Transverse colon (tissue), 4 donors: Measurements from ENCODE around the gene PTPRJ. TPM values are rescaled to one million over a fixed set of nuclear protein-coding genes. Genes with fewer than 3 reads are reported as not detected.

Experiments used
- DNase-seq: peaks from one replicate; pipeline ENCODE4 v3.0.0-alpha.2; 2019
- H3K27ac ChIP-seq, 4 donors: fragments of 200-600 bp; sonication (generic); 2 replicates each; pipeline ENCODE4 v1.5.1; 2016 to 2018; ENCODE audit warnings: inconsistent platforms in 4 of 4
- H3K27me3 ChIP-seq: fragments of 200-600 bp; sonication (generic); 2 replicates; pipeline ENCODE4 v1.5.1; 2017; ENCODE audit warnings: inconsistent platforms
- H3K36me3 ChIP-seq, 4 donors: fragments of 200-600 bp; sonication (generic); 2 replicates each; pipeline ENCODE4 v1.5.1; 2017 to 2019; ENCODE audit warnings: inconsistent platforms in 4 of 4
- H3K4me1 ChIP-seq, 4 donors: fragments of 200-600 bp; sonication (generic); 2 replicates each; pipeline ENCODE4 v1.5.1; 2017 to 2020; ENCODE audit warnings: inconsistent platforms in 4 of 4
- H3K4me3 ChIP-seq, 4 donors: fragments of 200-600 bp; sonication (generic); 1 replicate in 1 of 4; 2 replicates in 3 of 4; pipeline versions ENCODE4 v1.5.1 to v1.6.1; 2017 to 2019; ENCODE audit warnings: inconsistent platforms in 4 of 4
- H3K9me3 ChIP-seq, 2 donors: fragments of 200-600 bp; sonication (generic); 2 replicates each; pipeline ENCODE4 v1.5.1; 2017 to 2019; ENCODE audit warnings: inconsistent platforms in 2 of 2
- EP300 ChIP-seq: sonication (generic); formaldehyde crosslinking; IDR thresholded peaks from one replicate; pipeline ENCODE4 v1.6.1; 2017; ENCODE audit warnings: antibody characterized with exemption, low read depth
- POLR2A ChIP-seq: fragments of 450-650 bp; IDR thresholded peaks from one replicate; pipeline ENCODE4 v1.6.1; 2016; ENCODE audit warnings: antibody characterized with exemption, mild to moderate bottlenecking, moderate library complexity
- POLR2AphosphoS5 ChIP-seq, 3 donors: sonication (generic); formaldehyde crosslinking; IDR thresholded peaks; one replicate each; pipeline ENCODE4 v1.6.1; 2016; ENCODE audit warnings: antibody characterized with exemption in 3 of 3
- WGBS, 2 donors: methylation state at CpG; one replicate each; pipeline ENCODE4 v1.1.5; 2018; ENCODE audit warnings: low coverage in 1 of 2; 5-methylcytosine and 5-hydroxymethylcytosine counted together
- in situ Hi-C, 4 donors: fragments of 200-750 bp; cut with MboI; loops; one replicate each; pipeline versions ENCODE4 v1.15.0 to v1.15.1; 2017; ENCODE audit warnings: low sequenced_read_pairs in 3 of 4, low pct_ligation_motif_present in 1 of 4, low pct_unique_long_range_greater_than_20kb in 1 of 4
- intact Hi-C: fragments of 100-400 bp; cut with DNase I; formaldehyde crosslinking; loops from one replicate; pipeline ENCODE4 v1.15.1; 2023; ENCODE audit warnings: low total_unique reads
- total RNA-seq, 4 donors: library from RNA; depleted of rRNA; stranded (reverse); fragments of >200 nt; gene quantifications; one replicate each; pipeline ENCODE4 v1.1.0, GENCODE V29; 2016
- TF ChIP-seq, protein P1 (sequence below), 5 experiments: fragments of 200-600 bp in 3 of 5; fragments of 450-650 bp in 2 of 5; sonication (generic) in 3 of 5; IDR thresholded peaks; 1 replicate in 2 of 5; 2 replicates in 3 of 5; pipeline ENCODE4 v1.5.1; 2016 to 2017; ENCODE audit warnings: antibody characterized with exemption in 5 of 5, inconsistent platforms in 3 of 5, mild to moderate bottlenecking in 2 of 5, moderate library complexity in 1 of 5

Gene PTPRJ
- total RNA-seq, 4 donors from 2014 or later, result 25.3 to 40.8 (median 31.7) TPM

DNA sequence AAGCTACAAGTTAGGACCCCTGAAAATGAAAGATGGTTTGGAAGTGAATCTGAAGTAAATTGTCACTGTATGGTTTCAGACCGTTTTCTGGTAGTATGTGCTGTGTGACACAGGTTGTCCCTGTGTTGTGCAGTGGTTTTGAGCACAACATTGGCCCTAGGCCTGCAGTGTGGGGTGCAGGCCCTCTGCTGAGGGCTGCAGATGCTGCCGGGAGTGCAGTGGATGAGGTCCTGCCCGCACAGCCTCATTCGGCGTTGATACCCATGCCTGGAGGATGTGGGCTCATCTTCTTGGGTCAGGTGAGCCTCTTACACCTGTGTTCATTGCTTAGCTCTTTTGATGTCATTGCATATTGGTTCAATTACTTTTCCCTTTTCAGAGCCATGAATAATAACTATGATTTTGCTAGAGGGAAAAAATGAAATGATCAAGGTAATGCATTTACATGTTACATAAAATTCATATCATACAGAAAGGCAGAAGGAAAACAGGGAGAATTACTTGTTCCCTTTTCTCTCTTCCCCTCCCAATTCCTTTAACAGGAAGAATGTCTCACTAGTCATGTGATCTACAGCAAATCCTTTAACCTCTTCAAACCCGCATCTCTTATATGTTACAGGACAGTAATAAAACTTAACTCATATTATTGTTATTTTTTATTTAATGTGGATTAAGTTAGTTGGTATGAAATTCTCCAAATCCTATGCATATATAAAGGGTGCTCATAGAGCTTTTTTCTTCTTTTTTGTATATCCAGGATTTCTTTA lies 48.7 kb downstream of the PTPRJ start:
- in situ Hi-C loops (no loop called here), intact Hi-C loops (no loop called here)
- H3K27me3 ChIP-seq, result no peaks in the 10 kb centered on the region
- WGBS, 2 donors, result 70 to 100% methylated on average over 2 to 6 of the region's 6 CpGs
- no peak for TF ChIP-seq EP300
- no peak for TF ChIP-seq POLR2A
- TF ChIP-seq, protein P1, sequence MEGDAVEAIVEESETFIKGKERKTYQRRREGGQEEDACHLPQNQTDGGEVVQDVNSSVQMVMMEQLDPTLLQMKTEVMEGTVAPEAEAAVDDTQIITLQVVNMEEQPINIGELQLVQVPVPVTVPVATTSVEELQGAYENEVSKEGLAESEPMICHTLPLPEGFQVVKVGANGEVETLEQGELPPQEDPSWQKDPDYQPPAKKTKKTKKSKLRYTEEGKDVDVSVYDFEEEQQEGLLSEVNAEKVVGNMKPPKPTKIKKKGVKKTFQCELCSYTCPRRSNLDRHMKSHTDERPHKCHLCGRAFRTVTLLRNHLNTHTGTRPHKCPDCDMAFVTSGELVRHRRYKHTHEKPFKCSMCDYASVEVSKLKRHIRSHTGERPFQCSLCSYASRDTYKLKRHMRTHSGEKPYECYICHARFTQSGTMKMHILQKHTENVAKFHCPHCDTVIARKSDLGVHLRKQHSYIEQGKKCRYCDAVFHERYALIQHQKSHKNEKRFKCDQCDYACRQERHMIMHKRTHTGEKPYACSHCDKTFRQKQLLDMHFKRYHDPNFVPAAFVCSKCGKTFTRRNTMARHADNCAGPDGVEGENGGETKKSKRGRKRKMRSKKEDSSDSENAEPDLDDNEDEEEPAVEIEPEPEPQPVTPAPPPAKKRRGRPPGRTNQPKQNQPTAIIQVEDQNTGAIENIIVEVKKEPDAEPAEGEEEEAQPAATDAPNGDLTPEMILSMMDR (IDR thresholded peaks at IDR 0.05), result no peak
- no peak for TF ChIP-seq POLR2AphosphoS5 (IDR thresholded peaks at IDR 0.05)
- peak overlapping the region in 3 of 4 donors; percentile 15 to 27 (median 26) for H3K27ac ChIP-seq
- H3K36me3 ChIP-seq, result no peaks in the 10 kb centered on the region
- H3K4me3 ChIP-seq, result no peak overlapping the region
- no peak for DNase-seq
- peaks cover 0 to 35% (median 11%) of the 10 kb centered on the region in 4 donors for H3K4me1 ChIP-seq
- H3K9me3 ChIP-seq, result no peaks in the 10 kb centered on the region

- 77 to 84% methylated on average over 4 to 6 of the region's 6 CpGs for WGBS, 2 donors
- no peak for TF ChIP-seq POLR2A
- TF ChIP-seq, protein P1 (IDR thresholded peaks at IDR 0.05), result no peak
- Histone ChIP-seq H3K9me3 (no peaks in the 10 kb centered on the region), H3K4me3 (no peak overlapping the region), H3K27me3 (no peaks in the 10 kb centered on the region), H3K36me3 (no peaks in the 10 kb centered on the region), H3K4me1 (peaks cover 0 to 36% (median 11%) of the 10 kb centered on the region in 4 donors), H3K27ac (peak overlapping the region in 1 of 4 donors; percentile 27)
- no peak for DNase-seq
- intact Hi-C loops, result no loop called here
- in situ Hi-C loops, result no loop called here
Measured at GRCh38 chr11:48029681-48030290, 49.4 kb downstream of the PTPRJ start.

GRCh38 chr11:48031602-48032001 lies 51.2 kb downstream of the PTPRJ start:
- Histone ChIP-seq H3K27me3 (no peaks in the 10 kb centered on the region), H3K36me3 (no peaks in the 10 kb centered on the region), H3K4me3 (no peak overlapping the region), H3K9me3 (no peaks in the 10 kb centered on the region), H3K4me1 (peaks cover 0 to 45% (median 11%) of the 10 kb centered on the region in 4 donors), H3K27ac (peak overlapping the region in 2 of 4 donors; percentile 3 to 26)
- in situ Hi-C loops (no loop called here), intact Hi-C loops (no loop called here)
- 71 to 80% methylated on average over 1 to 6 of the region's 6 CpGs for WGBS, 2 donors
- DNase-seq, result no peak
- TF ChIP-seq, protein P1 (IDR thresholded peaks at IDR 0.05), result no peak
- TF ChIP-seq POLR2AphosphoS5 (IDR thresholded peaks at IDR 0.05), result no peak
- no peak for TF ChIP-seq POLR2A
- TF ChIP-seq EP300, result no peak

GRCh38 chr11:48032721-48033120 lies 52.4 kb downstream of the PTPRJ start:
- in situ Hi-C loops (no loop called here), intact Hi-C loops (no loop called here)
- no peak for TF ChIP-seq POLR2A
- Histone ChIP-seq H3K4me1 (peaks cover 0 to 46% (median 11%) of the 10 kb centered on the region in 4 donors), H3K27me3 (no peaks in the 10 kb centered on the region), H3K27ac (peak overlapping the region; percentile 12 to 46 (median 22)), H3K4me3 (no peak overlapping the region), H3K36me3 (no peaks in the 10 kb centered on the region), H3K9me3 (no peaks in the 10 kb centered on the region)
- 86 to 87% methylated on average over 5 to 6 of the region's 6 CpGs for WGBS, 2 donors
- no peak for DNase-seq
